ENCODE measurements around the gene RASSF1. TPM values are rescaled to one million over a fixed set of nuclear protein-coding genes. Genes with fewer than 3 reads are reported as not detected.
A peak's percentile ranks its signal among the peaks of the same experiment; 100 is the strongest.

The RASSF1 gene
- polyA plus RNA-seq, 1 donor from 2014 or later: 51.4 TPM

GRCh38 chr3:50352781-50353180 is 12.1 kb upstream of the RASSF1 start:
- no peak overlapping the region for H3K4me3 ChIP-seq (ENCODE audit: low read length)
- no peak overlapping the region for H3K9ac ChIP-seq (ENCODE audit: low read length)
- H3K9me3 ChIP-seq (ENCODE audit: low read length): no peaks in the 10 kb centered on the region
- no peak overlapping the region for H3K4me2 ChIP-seq (ENCODE audit: low read length)
- H4K20me1 ChIP-seq (ENCODE audit: insufficient read depth): peaks cover 9% of the 10 kb centered on the region
- H3K27me3 ChIP-seq (ENCODE audit: insufficient read depth, low read depth, low read length): no peaks in the 10 kb centered on the region
- H3F3A ChIP-seq (ENCODE audit: insufficient read depth, low read length, poor library complexity, severe bottlenecking): no peaks in the 10 kb centered on the region
- no peaks in the 10 kb centered on the region for H3K9me2 ChIP-seq (ENCODE audit: insufficient read depth, low read length)
- H3K27ac ChIP-seq (ENCODE audit: low read length): no peak overlapping the region
- peaks cover 30% of the 10 kb centered on the region for H3K79me2 ChIP-seq (replicated peaks; ENCODE audit: insufficient read depth, low read length)
- no peak overlapping the region for H2AFZ ChIP-seq (ENCODE audit: low read depth, low read length)
- TF ChIP-seq CTCF (IDR thresholded peaks at IDR 0.05; ENCODE audit: poor library complexity, severe bottlenecking) (peak; percentile 37), MXI1 (conservative IDR thresholded peaks at IDR 0.05; ENCODE audit: poor library complexity, severe bottlenecking) (no peak)
- H3K36me3 ChIP-seq (ENCODE audit: insufficient read depth, low read length): no peaks in the 10 kb centered on the region

GRCh38 chr3:50351323-50351697 is 10.7 kb upstream of the RASSF1 start:
- Histone ChIP-seq H3K9ac (ENCODE audit: low read length) (peak overlapping the region; percentile 76), H3K9me3 (ENCODE audit: low read length) (no peaks in the 10 kb centered on the region), H3K79me2 (replicated peaks; ENCODE audit: insufficient read depth, low read length) (peaks cover 15% of the 10 kb centered on the region), H3K9me2 (ENCODE audit: insufficient read depth, low read length) (no peaks in the 10 kb centered on the region), H3F3A (ENCODE audit: insufficient read depth, low read length, poor library complexity, severe bottlenecking) (no peaks in the 10 kb centered on the region), H3K4me2 (ENCODE audit: low read length) (peak overlapping the region; percentile 71), H3K27me3 (ENCODE audit: insufficient read depth, low read depth, low read length) (no peaks in the 10 kb centered on the region), H3K36me3 (ENCODE audit: insufficient read depth, low read length) (no peaks in the 10 kb centered on the region), H2AFZ (ENCODE audit: low read depth, low read length) (no peak overlapping the region), H3K27ac (ENCODE audit: low read length) (peak overlapping the region; percentile 86), H3K4me3 (ENCODE audit: low read length) (peak overlapping the region; percentile 77), H4K20me1 (ENCODE audit: insufficient read depth) (peaks cover 5% of the 10 kb centered on the region)
- no peak for TF ChIP-seq REST (IDR thresholded peaks at IDR 0.05; ENCODE audit: borderline replicate concordance)
- no peak for TF ChIP-seq MXI1 (conservative IDR thresholded peaks at IDR 0.05; ENCODE audit: poor library complexity, severe bottlenecking)
- TF ChIP-seq SMC3 (conservative IDR thresholded peaks at IDR 0.05; ENCODE audit: poor library complexity): no peak
- no peak for TF ChIP-seq EZH2 (IDR thresholded peaks at IDR 0.05; ENCODE audit: borderline replicate concordance, insufficient read depth, low read length, poor library complexity, severe bottlenecking)
- no peak for TF ChIP-seq CTCF (IDR thresholded peaks at IDR 0.05; ENCODE audit: poor library complexity, severe bottlenecking)
- TF ChIP-seq RAD21 (conservative IDR thresholded peaks at IDR 0.05): no peak
- no peak for TF ChIP-seq EP300 (conservative IDR thresholded peaks at IDR 0.05; ENCODE audit: poor library complexity, severe bottlenecking)
- TF ChIP-seq TAF1 (IDR thresholded peaks at IDR 0.05; ENCODE audit: low read depth): no peak
- TF ChIP-seq POLR2AphosphoS5 (IDR thresholded peaks at IDR 0.05): no peak
